Amniotic stem cell (primary cell): Measurements from ENCODE around the gene FBXW8.
A peak's percentile ranks its signal among the peaks of the same experiment; 100 is the strongest.

Experiments
- DNase-seq: peaks from one replicate; lab custom pipeline; 2025; lab: John Stamatoyannopoulos, UW

Gene FBXW8

DNA sequence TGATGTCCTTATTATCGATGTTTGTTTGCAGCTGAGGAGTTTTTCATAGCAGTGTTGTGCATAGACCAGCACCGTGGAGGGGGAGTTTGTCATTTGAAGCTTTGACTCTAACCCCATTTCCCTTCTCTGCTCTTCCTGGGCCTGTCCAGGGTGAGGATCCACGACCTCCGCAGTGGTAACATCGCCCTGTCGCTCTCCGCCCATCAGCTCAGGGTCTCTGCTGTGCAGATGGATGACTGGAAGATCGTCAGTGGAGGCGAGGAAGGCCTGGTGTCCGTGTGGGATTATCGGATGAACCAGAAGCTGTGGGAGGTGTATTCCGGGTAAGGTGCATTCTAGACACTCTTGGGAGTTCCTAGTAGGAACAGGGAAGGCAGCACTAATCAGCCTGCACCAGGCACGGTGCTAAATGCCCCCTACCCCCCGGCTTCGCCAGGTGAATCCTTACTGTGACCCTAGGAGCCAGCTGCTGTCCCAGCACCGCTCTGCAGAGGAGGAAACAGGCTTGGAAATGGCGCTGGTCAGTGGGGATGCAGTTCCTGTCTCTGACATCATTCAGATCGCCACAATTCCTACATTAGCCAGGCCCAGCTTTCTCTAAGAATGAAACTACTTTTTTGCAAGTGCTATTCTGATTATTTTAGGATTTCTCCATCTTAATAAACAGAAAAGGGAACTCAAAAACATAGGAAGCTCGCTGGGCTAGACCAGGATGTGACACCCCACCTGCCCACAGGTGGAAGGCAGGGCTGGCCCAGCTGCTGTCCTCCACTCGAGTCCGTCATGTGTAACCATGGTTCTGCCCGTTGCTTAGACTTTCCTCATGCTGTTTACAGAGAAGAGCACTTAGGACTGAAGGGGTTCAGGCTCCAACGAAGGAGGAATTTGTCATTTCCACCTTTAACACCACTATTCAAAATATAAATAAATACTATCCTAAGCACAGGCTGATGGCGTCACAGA lies 113.5 kb downstream of the FBXW8 start:
- no peak for DNase-seq

DNA sequence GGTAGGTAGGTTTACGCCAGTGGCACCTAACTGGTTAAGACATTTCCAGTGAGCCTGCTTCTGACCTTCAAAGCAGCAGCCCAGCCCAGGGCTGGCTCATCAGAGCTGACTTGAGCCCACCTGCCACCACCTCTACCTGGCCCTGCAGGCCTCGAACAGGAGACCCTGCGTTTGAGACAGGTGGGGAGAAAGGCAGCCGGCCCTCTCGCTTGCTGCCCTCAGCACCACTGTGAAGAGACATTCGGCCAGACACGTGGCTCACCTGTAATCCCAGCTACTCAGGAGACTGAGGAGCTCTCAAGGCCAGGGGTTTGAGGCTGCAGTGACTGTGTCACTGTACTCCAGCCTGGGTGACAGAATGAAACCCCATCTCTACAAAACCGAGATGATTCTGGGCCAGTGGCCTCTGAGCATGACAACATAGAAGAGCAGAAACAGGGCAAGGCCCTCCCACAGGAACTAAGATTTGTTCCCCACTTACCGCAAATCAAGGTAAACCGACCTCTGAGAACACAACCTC lies 114.3 kb downstream of the FBXW8 start:
- DNase-seq: no peak

DNA sequence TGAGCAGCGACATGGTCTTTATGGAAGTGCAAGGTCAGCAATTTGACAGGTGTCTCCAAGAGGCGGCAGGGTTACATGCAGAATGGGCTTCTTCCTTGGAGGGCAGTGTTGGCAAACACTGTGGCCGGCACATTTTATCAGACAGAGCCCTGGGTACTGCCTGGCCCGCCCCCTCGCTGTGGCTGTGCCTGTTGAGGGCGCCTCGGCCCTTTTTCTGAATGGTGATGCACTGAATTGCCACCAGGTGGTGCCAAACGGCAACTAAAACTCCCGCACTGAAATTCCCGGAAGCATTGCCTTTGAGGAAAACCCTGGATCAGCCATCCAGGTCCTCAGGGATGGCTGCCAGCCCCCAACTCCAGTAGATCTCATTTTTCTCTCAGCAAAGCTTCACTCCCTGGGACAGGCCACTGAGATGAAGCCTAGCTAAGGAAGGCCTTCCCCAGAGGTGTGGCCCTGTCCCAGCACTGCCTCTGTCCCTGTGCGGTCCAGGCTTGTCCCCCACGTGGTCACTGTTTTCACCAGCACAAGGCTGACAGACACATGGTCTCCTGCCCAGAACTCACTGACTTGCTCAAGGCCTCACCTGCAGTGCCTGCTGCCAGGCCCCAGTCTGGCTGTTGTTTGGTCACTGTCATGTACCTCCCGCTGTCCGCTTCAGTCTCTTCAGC lies 114.9 kb downstream of the FBXW8 start:
- peak; percentile 53 for DNase-seq

DNA sequence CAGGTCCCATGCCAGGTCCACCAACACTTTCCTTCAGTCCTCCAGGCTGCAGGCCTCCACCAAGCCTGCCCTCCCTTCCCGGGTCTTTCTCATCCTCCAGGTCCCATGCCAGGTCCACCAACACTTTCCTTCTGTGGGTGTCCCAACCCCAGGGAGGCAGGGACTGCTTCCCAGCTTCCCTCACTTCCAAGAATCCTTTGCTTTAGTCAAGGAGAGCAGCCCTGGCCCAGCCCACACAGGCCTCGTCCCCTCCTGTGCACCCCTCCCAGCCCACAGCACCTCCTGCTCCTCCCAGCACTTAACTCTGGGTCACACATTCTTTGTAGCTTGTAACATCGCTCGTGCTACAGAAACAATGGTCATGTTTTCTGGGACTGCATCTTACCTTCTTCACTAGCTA lies 115.6 kb downstream of the FBXW8 start:
- no peak for DNase-seq

DNA sequence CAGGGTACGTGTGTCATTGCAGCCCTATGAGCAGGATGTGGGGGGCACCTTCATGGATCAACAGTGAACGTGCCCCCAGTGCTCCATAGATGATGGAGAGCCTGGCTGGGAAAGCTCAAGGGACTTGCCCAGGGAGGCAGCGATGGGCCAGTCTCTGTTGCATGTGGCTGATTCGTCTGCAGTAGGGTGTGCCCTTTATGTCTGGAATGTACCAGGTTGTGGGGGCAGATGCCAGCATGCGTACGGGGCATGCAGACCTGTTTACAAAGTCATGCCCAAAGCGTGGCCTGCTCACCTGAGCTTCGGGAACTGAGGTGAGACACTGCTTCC lies 116.1 kb downstream of the FBXW8 start:
- no peak for DNase-seq

DNA sequence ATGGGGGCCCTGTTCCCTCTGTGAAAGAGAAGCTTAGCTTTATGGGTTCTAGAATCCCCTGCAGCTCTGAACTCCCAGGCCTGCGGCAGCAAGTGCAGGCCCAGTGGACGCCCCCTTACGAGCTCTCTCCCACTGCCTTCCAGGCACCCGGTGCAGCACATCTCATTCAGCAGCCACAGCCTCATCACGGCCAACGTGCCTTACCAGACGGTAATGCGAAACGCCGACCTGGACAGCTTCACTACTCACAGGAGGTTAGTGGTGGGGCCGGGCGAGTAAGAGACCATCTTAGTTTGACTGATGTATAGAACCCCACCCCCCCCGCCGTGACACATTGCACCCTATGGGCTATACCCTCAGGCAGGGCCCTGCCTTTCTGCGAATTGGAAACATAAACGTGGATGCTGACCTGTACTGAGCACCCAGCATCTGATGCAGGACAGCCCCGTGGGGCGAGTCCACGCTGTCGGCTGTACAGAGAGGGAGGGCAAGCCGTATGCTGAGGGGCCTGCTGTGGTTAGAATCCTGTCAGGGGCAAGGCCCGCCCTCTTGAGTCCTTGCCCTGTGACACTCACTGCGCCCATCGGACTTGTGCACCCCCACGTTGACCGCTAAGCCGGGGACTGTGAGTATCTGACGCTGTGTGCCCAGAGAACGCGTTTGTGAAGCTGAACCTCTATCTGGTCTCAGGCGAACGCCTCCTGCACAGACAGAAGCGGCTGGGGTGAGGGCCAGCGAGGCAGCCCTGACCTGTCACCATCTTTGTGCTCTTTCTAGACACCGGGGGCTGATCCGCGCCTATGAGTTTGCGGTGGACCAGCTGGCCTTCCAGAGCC lies 116.7 kb downstream of the FBXW8 start:
- no peak for DNase-seq

DNA sequence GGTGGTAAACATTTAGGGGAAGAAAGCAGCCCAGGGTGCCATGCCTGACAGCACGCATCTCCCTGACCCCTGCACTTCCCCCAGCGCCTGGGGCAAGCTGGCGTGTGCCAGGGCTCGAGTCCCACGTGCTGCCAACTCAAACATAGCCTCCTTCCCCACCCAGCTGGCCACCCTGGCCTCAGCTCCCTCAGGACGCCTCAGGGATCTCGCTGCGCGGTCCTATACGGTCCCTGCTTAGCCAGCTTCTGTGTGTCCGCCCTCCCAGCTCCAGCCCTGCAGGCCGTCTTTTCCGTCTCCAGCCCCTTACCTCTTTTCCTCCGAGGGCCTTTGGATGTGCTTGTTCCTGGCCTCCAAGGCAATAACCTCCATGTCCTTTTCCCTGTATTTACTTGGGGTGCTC lies 117.5 kb downstream of the FBXW8 start:
- no peak for DNase-seq

DNA sequence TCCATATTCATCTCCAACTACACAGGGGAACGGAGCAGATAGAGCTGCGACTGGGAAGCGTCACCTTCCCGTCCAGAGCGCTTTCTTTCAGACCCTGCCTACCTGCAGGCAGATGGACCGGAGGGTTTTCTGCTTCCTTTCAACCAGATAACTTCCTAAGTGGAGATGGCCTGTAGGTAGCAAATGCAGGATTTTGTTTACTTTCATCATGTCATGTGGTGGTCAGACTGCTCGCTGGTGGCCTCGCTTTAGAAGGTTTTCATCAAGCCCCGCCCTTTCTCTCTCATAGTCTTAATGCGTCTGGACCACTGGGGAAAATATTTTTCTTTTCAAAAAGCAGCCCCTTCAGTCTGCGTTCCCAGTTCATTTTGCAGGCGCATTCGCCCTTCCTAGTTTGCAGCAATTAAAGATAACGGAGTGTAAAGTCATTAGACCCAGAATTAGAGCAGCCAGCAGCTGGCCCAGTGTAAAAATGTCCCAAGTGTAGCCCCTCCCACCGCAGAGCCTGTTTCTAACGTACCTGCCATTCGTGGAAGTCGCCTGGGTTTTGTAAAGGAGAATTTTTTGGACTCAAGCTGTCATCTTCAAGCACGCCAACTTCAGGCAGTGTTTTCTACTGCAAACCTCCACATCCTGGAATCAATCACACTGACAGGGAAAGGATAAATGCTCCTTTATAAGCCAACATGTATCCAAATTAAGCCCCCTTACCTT lies 119.6 kb downstream of the FBXW8 start:
- no peak for DNase-seq

DNA sequence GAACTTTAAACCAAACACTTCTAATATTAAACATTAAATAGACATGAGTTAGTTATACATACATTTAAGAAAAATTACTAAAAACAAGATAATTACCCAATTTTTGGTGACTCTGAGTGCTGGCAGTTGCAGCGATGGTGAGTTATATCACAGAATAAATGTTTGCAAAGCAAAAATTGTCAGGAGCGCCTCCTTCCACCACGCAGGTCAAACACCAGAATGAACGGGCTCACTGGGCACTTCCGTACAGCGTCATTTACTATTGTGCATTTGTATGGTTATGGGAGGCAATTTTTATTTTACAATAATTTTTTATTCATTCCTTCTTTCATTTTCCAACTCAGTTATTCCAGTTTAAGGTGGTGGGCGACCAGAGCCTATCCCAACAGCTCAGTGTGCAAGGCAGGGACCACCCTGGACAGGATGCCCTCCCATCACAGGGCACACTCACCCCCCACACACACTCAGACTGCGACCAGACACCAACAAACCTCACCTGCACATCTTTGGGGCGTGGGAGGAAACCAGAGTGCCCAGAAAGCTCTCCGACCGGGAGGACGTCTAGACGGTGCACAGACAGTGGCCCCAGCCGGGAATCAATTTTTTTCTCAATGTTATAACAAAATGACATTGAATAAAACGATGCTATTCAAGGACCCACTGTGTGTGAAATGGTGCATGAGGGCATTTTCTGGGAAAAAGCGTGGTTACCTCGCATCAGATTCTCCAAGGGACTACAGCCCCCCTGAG lies 121.3 kb downstream of the FBXW8 start:
- no peak for DNase-seq

DNA sequence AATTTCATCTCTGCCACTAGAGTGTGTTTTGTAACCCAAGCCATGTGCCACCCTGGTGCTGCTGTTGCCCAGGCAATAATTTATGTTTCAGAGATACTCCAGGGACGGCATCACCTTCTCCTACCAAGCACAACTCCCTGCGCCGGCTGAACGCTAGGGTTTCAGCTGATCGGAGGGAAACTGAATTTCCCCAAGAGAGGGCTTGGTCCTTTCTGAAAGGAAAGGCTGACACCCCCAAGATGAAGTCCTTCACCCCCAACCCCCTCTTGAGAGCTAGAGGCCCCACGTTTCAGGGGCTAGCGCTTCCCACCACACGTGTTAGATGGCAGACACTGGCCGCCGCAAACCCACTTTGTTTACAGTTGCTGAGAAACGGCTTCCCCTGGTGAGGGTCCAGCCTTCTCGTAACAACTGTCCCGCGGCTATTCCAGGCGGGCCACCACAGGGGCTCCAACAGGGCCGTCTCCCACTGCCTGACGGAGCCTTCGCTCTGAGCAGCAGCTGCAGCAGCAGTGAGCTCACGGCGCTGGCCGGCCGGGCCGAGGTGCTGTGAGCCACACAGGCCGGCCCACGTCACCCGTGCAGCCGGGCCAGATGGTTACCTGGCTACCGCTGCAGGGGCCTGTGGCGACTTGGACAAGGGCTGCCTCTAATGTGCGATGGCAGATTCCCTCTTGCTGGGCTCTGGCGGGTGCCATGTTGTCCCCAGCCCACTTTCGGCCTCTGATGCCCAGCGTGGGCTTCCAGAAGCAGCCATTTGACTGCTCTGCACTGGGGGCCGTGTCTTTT lies 122.0 kb downstream of the FBXW8 start:
- DNase-seq: no peak

DNA sequence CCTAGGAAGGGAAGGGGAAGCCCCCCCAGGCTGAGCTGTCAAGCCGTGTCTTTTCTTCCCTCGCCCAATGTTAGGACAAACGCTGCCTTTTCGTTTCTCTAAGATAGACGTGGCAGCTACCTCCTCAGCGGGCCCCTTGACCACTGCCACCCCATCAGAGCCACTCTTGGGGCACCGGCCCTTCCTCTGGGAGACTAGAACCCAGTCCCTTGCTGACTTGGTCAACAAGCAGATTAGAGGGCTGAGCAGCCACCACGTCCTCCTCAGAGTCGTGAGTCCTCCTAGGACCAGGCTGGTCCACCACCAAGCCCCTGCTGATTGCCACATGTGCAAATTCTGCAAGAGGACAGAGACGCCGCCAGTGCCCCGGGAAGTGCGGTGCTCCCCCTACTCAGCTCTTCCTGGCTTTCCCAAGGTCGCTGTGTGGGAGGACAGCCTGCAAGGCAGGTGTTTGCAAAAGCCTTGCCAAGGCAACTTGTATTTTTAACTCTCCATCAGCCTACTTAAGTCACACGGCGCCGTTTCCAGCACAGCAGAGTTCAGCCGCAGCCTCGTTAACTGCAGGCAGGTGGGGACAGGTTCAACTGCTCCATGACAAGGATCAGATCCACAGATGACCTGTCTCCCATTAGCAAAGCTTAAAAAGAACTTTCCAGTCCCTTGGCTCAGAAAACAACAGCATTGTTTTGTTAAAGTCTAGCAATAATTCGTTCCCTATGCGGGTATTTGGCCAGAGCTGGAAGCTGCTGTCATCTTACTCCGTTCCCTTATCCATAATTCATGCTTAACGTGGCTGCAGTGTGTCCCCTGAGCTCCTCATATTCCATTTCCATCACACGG lies 122.9 kb downstream of the FBXW8 start:
- DNase-seq: no peak

DNA sequence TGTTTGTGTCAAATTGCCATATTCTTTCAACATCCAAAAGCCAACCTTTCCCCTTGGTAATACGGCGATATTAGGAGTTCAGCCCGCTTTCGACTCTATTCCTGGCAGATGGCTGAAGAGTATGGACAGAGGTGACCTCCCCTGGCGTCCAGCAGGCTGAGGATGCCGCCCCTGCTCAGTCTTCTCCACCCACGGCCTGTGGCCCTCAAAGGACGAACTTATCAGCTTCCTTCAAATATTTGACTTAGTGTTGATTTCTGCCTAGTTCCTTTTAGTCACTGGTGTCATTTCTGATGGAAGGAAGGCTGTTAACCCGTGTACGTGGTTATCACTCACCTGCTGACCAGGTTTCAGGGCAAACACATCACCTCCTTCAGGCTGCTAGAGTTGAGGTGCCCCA lies 123.5 kb downstream of the FBXW8 start:
- DNase-seq: no peak

DNA sequence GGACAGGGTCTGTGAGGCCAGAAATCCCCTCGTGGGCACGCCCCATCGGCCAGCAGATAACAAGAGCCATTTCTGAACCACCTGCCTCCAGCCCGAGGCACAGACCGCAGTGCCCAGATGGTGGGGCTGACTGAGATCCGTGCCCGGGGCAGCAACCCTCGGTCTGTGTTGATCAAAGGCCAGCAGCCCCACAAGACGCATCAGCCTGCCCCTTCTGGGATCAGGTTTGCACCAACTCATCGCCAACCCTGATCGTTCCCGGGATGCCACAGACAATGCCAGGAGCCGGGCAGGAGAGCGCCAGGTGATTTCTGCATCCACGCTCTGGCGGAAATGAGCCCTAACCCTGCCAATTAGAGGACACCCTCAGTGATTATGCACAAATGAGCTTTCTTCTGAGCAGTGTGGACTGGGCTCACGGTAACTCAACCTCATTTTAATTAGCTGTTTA lies 124.0 kb downstream of the FBXW8 start:
- no peak for DNase-seq

DNA sequence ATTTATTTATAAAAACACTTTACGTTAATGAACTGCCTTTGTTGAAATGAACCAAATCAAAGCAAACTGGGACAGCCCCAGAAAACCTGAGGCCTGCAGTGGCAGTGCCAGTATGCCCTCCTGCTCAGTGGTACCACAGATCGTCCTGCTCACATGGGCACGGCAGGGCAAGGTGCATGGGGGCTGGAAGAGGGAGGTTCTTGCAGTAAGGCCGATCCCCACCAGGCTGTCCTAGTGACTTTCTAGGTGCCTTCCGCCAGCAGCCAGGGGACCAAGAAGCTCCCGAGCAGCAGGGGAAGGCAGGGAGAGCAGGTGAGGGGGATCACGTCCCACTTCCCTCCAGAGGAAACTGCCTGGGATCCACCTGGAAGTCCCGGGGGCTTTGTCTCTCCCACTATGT lies 124.5 kb downstream of the FBXW8 start:
- no peak for DNase-seq

DNA sequence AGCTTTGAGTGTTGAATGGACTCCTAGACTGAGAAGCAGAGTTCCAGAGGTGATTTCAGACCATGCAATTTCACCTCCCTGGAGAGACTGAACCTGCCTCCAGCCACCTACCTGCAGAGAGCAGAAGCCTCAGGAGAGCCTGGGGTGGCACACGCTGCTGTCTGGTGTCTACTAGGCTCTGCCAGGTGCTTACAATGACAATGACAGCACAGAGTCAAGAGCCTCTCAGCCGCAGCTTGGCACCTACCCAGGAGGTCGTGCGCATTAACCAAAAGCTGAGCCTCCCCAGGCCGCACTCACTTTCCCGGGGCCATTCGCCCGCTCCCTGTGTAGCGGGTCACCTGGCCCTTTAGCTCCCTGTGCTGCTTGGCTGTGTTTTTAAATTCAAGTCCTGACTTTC lies 125.3 kb downstream of the FBXW8 start:
- DNase-seq: no peak

DNA sequence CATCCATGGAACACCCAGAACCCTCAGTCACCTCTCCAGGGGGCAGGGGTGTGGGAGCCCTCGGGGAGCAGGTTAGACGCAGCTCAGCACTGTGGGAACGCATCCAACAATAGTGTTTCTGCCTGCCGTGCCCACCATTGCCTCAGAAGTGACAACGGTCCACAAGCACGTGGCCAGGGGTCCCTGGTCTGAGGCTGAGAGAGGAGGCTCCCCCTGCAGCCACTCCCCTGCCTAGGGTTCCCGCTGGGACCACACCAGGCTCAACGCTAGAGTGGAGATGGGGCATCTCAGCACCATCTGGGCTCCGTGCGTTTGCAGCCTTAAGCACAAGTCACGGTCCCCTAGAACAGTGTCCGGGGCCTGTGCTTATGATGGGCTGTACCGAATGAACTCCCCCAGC lies 125.8 kb downstream of the FBXW8 start:
- no peak for DNase-seq

DNA sequence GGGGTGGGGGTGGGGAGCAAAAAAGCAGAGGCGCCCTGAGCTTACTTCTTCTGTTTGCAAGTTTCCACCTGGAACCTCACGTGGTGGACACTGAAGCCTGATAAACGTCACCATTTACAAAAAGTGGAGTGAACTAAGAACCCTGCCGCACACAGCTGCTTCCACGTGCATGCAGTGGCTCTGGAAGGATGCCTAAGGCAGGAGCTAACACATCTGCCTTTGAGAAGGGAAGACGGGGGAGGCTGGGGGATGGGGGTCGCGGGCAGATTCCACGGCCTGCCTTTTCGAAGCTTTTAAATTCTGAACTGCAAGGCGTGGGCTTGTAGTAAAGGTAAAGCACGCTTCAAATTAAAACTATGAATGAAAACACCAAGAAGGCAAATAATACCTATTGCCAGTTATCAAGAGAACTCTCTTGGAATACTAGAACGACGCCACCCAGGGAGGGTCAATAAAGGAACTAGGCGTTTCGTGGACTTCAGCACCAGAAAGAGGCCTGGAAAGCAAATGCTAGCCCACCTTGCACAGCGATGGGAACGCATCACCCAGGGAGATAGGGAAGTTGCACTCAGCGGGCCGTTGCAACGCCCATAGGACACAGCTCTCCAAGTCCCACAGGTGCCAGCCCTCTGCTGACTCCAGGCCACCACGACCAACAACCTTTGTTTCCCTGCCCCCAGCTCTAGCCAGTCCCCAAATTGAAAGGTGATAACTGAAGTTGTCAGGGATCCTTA lies 126.7 kb downstream of the FBXW8 start:
- no peak for DNase-seq

DNA sequence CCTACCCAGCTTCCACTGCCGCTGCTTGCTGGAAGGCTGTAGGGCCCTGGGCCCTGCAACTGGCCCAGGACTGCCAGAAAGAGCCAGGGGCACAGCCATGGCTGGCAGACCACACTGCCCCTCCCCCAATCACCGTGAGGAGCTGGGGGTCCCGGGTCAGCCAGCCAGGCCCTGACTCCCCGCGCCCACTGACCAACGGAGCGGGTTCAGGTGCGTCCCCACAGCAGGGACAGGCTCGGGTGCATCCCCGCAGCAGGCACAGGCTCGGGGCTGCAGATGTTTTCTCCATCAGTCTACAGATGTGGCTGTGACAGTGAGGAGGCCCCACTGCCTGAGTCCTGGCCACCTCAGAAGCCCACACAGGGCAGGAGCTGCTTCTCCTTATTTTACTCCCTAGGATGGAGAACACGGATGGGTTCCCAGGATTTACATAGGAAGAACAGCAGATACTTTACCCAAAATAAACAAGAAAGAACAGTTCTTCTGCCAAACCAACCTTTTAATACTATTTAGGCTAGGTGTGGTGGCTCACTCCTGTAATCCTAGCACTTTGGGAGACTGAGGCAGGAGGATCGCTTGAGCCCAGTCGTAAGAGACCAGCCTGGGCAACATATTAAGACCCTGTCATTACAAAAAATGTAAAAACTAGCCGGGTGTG lies 127.4 kb downstream of the FBXW8 start:
- DNase-seq: no peak
